ENCODE results near the gene NYAP1.

DNA sequence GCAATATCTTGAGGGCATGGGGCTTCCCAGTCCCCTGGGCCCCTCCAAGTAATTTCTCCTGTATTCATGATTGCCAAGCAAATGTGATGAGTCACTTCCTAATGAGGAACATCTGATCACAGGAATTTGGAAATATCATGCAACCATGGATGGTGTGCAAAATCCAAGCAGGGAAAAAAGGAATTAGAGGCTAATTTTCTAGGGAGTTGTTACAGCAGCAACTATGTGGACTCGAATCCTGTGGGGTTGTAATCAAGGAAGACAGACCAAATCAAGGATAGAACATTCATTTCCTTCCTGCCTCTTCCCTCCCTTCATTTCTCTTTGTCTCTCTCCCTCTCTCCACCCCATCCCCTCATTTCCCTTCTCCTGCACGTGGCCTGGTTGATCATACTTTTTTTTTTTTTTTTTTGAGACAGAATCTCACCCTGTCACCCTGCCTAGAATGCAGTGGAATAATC, 31.4 kb downstream of the NYAP1 start:
- TF ChIP-seq, protein P1, sequence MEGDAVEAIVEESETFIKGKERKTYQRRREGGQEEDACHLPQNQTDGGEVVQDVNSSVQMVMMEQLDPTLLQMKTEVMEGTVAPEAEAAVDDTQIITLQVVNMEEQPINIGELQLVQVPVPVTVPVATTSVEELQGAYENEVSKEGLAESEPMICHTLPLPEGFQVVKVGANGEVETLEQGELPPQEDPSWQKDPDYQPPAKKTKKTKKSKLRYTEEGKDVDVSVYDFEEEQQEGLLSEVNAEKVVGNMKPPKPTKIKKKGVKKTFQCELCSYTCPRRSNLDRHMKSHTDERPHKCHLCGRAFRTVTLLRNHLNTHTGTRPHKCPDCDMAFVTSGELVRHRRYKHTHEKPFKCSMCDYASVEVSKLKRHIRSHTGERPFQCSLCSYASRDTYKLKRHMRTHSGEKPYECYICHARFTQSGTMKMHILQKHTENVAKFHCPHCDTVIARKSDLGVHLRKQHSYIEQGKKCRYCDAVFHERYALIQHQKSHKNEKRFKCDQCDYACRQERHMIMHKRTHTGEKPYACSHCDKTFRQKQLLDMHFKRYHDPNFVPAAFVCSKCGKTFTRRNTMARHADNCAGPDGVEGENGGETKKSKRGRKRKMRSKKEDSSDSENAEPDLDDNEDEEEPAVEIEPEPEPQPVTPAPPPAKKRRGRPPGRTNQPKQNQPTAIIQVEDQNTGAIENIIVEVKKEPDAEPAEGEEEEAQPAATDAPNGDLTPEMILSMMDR (optimal IDR thresholded peaks at IDR 0.05 in 1 of 3, IDR thresholded peaks at IDR 0.05 in 1 of 3, conservative IDR thresholded peaks at IDR 0.05 in 1 of 3; ENCODE audit: extremely low read depth in 1 of 3, insufficient read depth in 2 of 3, low read length in 3 of 3), result no peak
- no peak for TF ChIP-seq EZH2 (IDR thresholded peaks at IDR 0.05; ENCODE audit: low read length)
